Osteocyte (in vitro differentiated cells): ENCODE measurements around the gene HNRNPM. TPM values are rescaled to one million over a fixed set of nuclear protein-coding genes. Genes with fewer than 3 reads are reported as not detected.

Source experiments
- DNase-seq: peaks from one replicate; pipeline ENCODE4 v3.0.0; 2021; ENCODE audit warnings: mixed read lengths; ENCODE audit not compliant: unreplicated experiment; ENCODE audit errors: extremely low spot score
- H3K27ac Mint-ChIP-seq: one replicate; pipeline ENCODE4 v1.8.0; 2021; ENCODE audit warnings: mild to moderate bottlenecking, mixed read lengths; ENCODE audit not compliant: unreplicated experiment
- H3K27me3 Mint-ChIP-seq: one replicate; pipeline ENCODE4 v1.8.0; 2021; ENCODE audit warnings: mixed read lengths; ENCODE audit not compliant: unreplicated experiment
- H3K36me3 Mint-ChIP-seq: one replicate; pipeline ENCODE4 v1.8.0; 2021; ENCODE audit warnings: mixed read lengths; ENCODE audit not compliant: unreplicated experiment
- H3K4me1 Mint-ChIP-seq: one replicate; pipeline ENCODE4 v1.8.0; 2021; ENCODE audit warnings: mixed read lengths; ENCODE audit not compliant: unreplicated experiment
- H3K4me3 Mint-ChIP-seq: one replicate; pipeline ENCODE4 v1.8.0; 2021; ENCODE audit warnings: mild to moderate bottlenecking, moderate library complexity, mixed read lengths; ENCODE audit not compliant: unreplicated experiment
- H3K9me3 Mint-ChIP-seq: one replicate; pipeline ENCODE4 v1.8.0; 2021; ENCODE audit warnings: mixed read lengths; ENCODE audit not compliant: unreplicated experiment
- CTCF ChIP-seq: fragments of 200-600 bp; sonication (generic); IDR thresholded peaks from 2 replicates; pipeline ENCODE4 v1.5.0; 2021; ENCODE audit warnings: antibody characterized with exemption, mild to moderate bottlenecking, moderate library complexity
- total RNA-seq: library from RNA; stranded (reverse); gene quantifications from 2 replicates; pipeline ENCODE4 v1.2.1, GENCODE V29; 2021

The HNRNPM gene
- total RNA-seq, 1 donor from 2014 or later = 156 TPM

GRCh38 chr19:8530061-8530679 is 85.4 kb downstream of the HNRNPM start:
- TF ChIP-seq CTCF = no peak
- Mint-ChIP-seq H3K9me3 (no peaks in the 10 kb centered on the region), H3K27ac (no peak overlapping the region), H3K36me3 (peaks cover 3% of the 10 kb centered on the region), H3K4me3 (no peak overlapping the region), H3K4me1 (peaks cover 13% of the 10 kb centered on the region), H3K27me3 (no peaks in the 10 kb centered on the region)
- no peak for DNase-seq

GRCh38 chr19:8531470-8531869 is 86.7 kb downstream of the HNRNPM start:
- no peak overlapping the region for H3K4me3 Mint-ChIP-seq

GRCh38 chr19:8532225-8532624 is 87.5 kb downstream of the HNRNPM start:
- no peak overlapping the region for H3K4me3 Mint-ChIP-seq
- no peak for TF ChIP-seq CTCF
- H3K4me1 Mint-ChIP-seq = peaks cover 8% of the 10 kb centered on the region
- no peaks in the 10 kb centered on the region for H3K27me3 Mint-ChIP-seq
- H3K9me3 Mint-ChIP-seq = no peaks in the 10 kb centered on the region
- H3K27ac Mint-ChIP-seq = no peak overlapping the region
- peaks cover 3% of the 10 kb centered on the region for H3K36me3 Mint-ChIP-seq
- DNase-seq = no peak

More at GRCh38 chr19:8531470-8531869, 86.7 kb downstream of the HNRNPM start:
- no peak overlapping the region for H3K27ac Mint-ChIP-seq
- no peaks in the 10 kb centered on the region for H3K9me3 Mint-ChIP-seq
- H3K4me1 Mint-ChIP-seq = peaks cover 13% of the 10 kb centered on the region
- no peaks in the 10 kb centered on the region for H3K27me3 Mint-ChIP-seq
- TF ChIP-seq CTCF = no peak
- peaks cover 3% of the 10 kb centered on the region for H3K36me3 Mint-ChIP-seq
- DNase-seq = no peak

- no peaks in the 10 kb centered on the region for H3K36me3 Mint-ChIP-seq
- H3K27ac Mint-ChIP-seq = no peak overlapping the region
- TF ChIP-seq CTCF = no peak
- H3K27me3 Mint-ChIP-seq = no peaks in the 10 kb centered on the region
- H3K9me3 Mint-ChIP-seq = no peaks in the 10 kb centered on the region
- no peak overlapping the region for H3K4me3 Mint-ChIP-seq
- H3K4me1 Mint-ChIP-seq = no peaks in the 10 kb centered on the region
- no peak for DNase-seq
Measured at GRCh38 chr19:8536282-8536681, 91.5 kb downstream of the HNRNPM start.

GRCh38 chr19:8537099-8537498 is 92.3 kb downstream of the HNRNPM start:
- peaks cover 2% of the 10 kb centered on the region for H3K36me3 Mint-ChIP-seq
- no peaks in the 10 kb centered on the region for H3K4me1 Mint-ChIP-seq
- H3K27me3 Mint-ChIP-seq = no peaks in the 10 kb centered on the region
- H3K4me3 Mint-ChIP-seq = no peak overlapping the region
- H3K27ac Mint-ChIP-seq = no peak overlapping the region
- H3K9me3 Mint-ChIP-seq = no peaks in the 10 kb centered on the region
- no peak for DNase-seq
- TF ChIP-seq CTCF = no peak

Other genes with a start within 250 kb of the HNRNPM start
- 16.4 and 16.7 TPM in 2 replicates for gene CERS4, start 235.6 kb upstream of the HNRNPM start, total RNA-seq
- gene CD320, start 136.6 kb upstream of the HNRNPM start, total RNA-seq = 41.9 and 44.5 TPM in 2 replicates
- gene NDUFA7, start 123.6 kb upstream of the HNRNPM start, total RNA-seq = 29.8 and 35.4 TPM in 2 replicates
- gene RPS28, start 123.5 kb upstream of the HNRNPM start, total RNA-seq = 1,524 and 1,597 TPM in 2 replicates
- 0.30 TPM in 1 of 2 replicates, not detected in the other for gene KANK3, start 101.7 kb upstream of the HNRNPM start, total RNA-seq
- gene ANGPTL4, start 80.8 kb upstream of the HNRNPM start, total RNA-seq = 6.5 and 8.6 TPM in 2 replicates
- 126 and 130 TPM in 2 replicates for gene RAB11B, start 54.6 kb upstream of the HNRNPM start, total RNA-seq
- 45.0 and 50.6 TPM in 2 replicates for gene MARCHF2, start 31.7 kb upstream of the HNRNPM start, total RNA-seq
- gene PRAM1, start 57.7 kb downstream of the HNRNPM start, total RNA-seq = 0.24 and 0.42 TPM in 2 replicates
- 23.9 and 29.9 TPM in 2 replicates for gene ZNF414, start 69.2 kb downstream of the HNRNPM start, total RNA-seq
- gene MYO1F, start 132.5 kb downstream of the HNRNPM start, total RNA-seq = 0.31 and 0.43 TPM in 2 replicates
- gene ADAMTS10, start 165.7 kb downstream of the HNRNPM start, total RNA-seq = 86.5 and 96.2 TPM in 2 replicates
- gene NFILZ, start 185.7 kb downstream of the HNRNPM start, total RNA-seq = not detected in 2 replicates